Measurements from ENCODE around the gene SEC24D. TPM values are rescaled to one million over a fixed set of nuclear protein-coding genes. Genes with fewer than 3 reads are reported as not detected.
A peak's percentile ranks its signal among the peaks of the same experiment; 100 is the strongest.

Gene SEC24D
- total and polyA plus RNA-seq, 3 experiments from 2014 or later: 22.7 to 24.3 (median 23.8) TPM

DNA sequence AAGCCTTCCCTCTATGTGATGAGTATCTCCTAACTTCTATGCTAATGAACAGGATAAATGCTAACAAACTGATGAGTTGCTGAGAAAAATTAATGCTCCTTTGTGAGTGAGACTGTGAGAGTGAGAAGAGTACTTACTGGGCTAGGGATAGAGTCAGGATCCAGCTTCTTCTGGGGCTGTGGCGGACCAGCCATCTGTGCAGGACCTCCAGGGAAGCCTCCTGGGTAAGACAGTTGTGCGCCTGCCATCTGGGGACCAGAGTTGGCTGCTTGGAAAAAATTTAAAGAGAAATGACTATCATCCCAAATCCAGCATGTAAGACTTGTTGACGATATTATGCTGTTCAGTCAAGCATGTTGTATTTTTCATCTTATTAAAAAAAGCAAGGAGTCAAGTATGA is 21.0 kb downstream of the SEC24D start:
- POLR2A ChIA-PET: no interaction called here
- no peaks in the 10 kb centered on the region for H3K27me3 Mint-ChIP-seq
- no peak overlapping the region for H3K27ac ChIP-seq (ENCODE audit: low read depth, low read length)
- H3K4me3 Mint-ChIP-seq: no peak overlapping the region
- no peaks in the 10 kb centered on the region for H3K4me1 ChIP-seq (ENCODE audit: insufficient read depth, low read length)
- CTCF ChIA-PET: no interaction called here
- no peaks in the 10 kb centered on the region for H3K27me3 ChIP-seq (ENCODE audit: insufficient read depth, low read length, poor library complexity, severe bottlenecking)
- no peak overlapping the region for H3K4me3 ChIP-seq (ENCODE audit: low read length)
- H3K4me1 Mint-ChIP-seq: peaks cover 0 to 6% (median 0%) of the 10 kb centered on the region in 3 donors
- H3K36me3 Mint-ChIP-seq: peaks cover 15 to 66% (median 41%) of the 10 kb centered on the region in 3 donors
- DNase-seq: no peak
- H3K9me3 ChIP-seq (ENCODE audit: low read length): no peaks in the 10 kb centered on the region
- H3K36me3 ChIP-seq (ENCODE audit: insufficient read depth, low read length): peaks cover 38% of the 10 kb centered on the region
- H3K9me3 Mint-ChIP-seq: no peaks in the 10 kb centered on the region
- no peak overlapping the region for H3K27ac Mint-ChIP-seq

DNA sequence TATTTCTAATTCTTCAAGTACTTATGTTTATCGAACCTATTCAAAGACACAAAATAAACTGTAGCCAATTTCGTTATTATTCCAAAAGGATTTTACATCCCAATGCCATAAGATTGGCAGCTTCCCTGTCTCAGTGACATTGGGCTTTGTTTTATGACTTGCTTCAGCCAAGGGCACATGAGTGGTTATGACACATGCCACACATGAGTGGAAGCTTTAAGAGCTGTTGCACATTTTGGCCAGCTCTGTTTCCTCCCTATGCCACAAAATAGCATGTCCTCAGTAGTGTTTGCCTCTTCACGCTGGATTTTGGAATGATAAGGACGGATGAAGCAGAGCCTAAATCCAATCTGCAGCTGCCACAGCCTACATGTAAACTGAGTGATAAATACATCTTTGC is 21.9 kb downstream of the SEC24D start:
- no peaks in the 10 kb centered on the region for H3K9me3 Mint-ChIP-seq
- peaks cover 15 to 75% (median 46%) of the 10 kb centered on the region in 3 donors for H3K36me3 Mint-ChIP-seq
- no peaks in the 10 kb centered on the region for H3K9me3 ChIP-seq (ENCODE audit: low read length)
- DNase-seq: no peak
- peaks cover 0 to 11% (median 0%) of the 10 kb centered on the region in 3 donors for H3K4me1 Mint-ChIP-seq
- no peaks in the 10 kb centered on the region for H3K27me3 ChIP-seq (ENCODE audit: insufficient read depth, low read length, poor library complexity, severe bottlenecking)
- no peak overlapping the region for H3K4me3 Mint-ChIP-seq
- H3K27ac ChIP-seq (ENCODE audit: low read depth, low read length): no peak overlapping the region
- H3K4me3 ChIP-seq (ENCODE audit: low read length): no peak overlapping the region
- no peaks in the 10 kb centered on the region for H3K27me3 Mint-ChIP-seq
- POLR2A ChIA-PET: no interaction called here
- CTCF ChIA-PET: interaction anchor here (1.8 kb wide), 1 partner anchor 8 kb away, joined by 4 read pairs; no protein-coding TSS in a partner anchor
- peaks cover 46% of the 10 kb centered on the region for H3K36me3 ChIP-seq (ENCODE audit: insufficient read depth, low read length)
- no peaks in the 10 kb centered on the region for H3K4me1 ChIP-seq (ENCODE audit: insufficient read depth, low read length)
- H3K27ac Mint-ChIP-seq: no peak overlapping the region

DNA sequence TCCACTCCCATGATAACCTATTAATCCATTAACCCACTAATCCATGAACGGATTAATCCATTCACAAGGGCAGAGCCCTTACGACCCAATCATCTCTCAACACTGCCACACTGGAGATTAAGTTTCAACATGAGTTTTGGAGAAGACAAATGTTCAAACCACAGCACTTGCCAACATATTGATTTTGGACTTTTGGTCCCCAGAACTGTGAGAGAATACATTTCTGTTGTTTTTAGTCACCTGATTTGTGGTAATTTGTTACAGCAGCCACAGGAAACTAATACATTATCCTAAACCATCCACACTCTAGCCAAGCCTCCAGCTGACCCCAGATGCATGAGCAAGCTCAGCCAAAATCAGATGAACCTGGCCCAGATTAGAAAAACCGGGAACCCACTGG is 22.4 kb downstream of the SEC24D start:
- ChIA-PET CTCF (interaction anchor here (1.8 kb wide), 1 partner anchor 9 kb away, joined by 4 read pairs; no protein-coding TSS in a partner anchor), POLR2A (no interaction called here)
- Mint-ChIP-seq H3K36me3 (peaks cover 15 to 78% (median 47%) of the 10 kb centered on the region in 3 donors), H3K4me3 (no peak overlapping the region), H3K9me3 (no peaks in the 10 kb centered on the region), H3K27ac (no peak overlapping the region), H3K4me1 (peaks cover 0 to 11% (median 0%) of the 10 kb centered on the region in 3 donors), H3K27me3 (no peaks in the 10 kb centered on the region)
- Histone ChIP-seq H3K4me1 (ENCODE audit: insufficient read depth, low read length) (no peaks in the 10 kb centered on the region), H3K27me3 (ENCODE audit: insufficient read depth, low read length, poor library complexity, severe bottlenecking) (no peaks in the 10 kb centered on the region), H3K27ac (ENCODE audit: low read depth, low read length) (no peak overlapping the region), H3K9me3 (ENCODE audit: low read length) (no peaks in the 10 kb centered on the region), H3K4me3 (ENCODE audit: low read length) (no peak overlapping the region), H3K36me3 (ENCODE audit: insufficient read depth, low read length) (peaks cover 46% of the 10 kb centered on the region)
- no peak for DNase-seq

DNA sequence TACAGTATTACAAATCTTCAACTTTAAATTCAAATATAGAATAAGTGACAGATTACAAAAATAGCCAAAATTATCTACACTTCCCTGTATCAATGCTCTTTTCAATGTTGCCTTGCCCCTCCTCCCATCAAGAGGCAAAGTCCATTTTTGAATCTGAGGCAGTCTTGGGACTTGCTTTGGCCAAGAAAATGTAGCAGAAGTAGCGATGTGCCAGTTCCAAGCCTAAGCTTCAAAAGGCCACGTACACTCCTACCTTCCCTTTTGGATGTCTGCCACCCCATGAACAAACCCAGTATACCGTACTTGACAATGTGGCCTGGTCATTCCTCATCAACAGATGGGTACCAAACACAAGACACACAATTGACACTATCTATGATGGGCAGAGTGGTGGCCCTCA is 24.1 kb downstream of the SEC24D start:
- Histone ChIP-seq H3K4me1 (ENCODE audit: insufficient read depth, low read length) (no peaks in the 10 kb centered on the region), H3K36me3 (ENCODE audit: insufficient read depth, low read length) (peaks cover 46% of the 10 kb centered on the region), H3K4me3 (ENCODE audit: low read length) (no peak overlapping the region), H3K27ac (ENCODE audit: low read depth, low read length) (no peak overlapping the region), H3K9me3 (ENCODE audit: low read length) (no peaks in the 10 kb centered on the region), H3K27me3 (ENCODE audit: insufficient read depth, low read length, poor library complexity, severe bottlenecking) (no peaks in the 10 kb centered on the region)
- Mint-ChIP-seq H3K4me3 (no peak overlapping the region), H3K36me3 (peaks cover 15 to 88% (median 46%) of the 10 kb centered on the region in 3 donors), H3K27ac (no peak overlapping the region), H3K4me1 (peaks cover 0 to 7% (median 0%) of the 10 kb centered on the region in 3 donors), H3K9me3 (no peaks in the 10 kb centered on the region), H3K27me3 (no peaks in the 10 kb centered on the region)
- ChIA-PET CTCF (no interaction called here), POLR2A (no interaction called here)
- DNase-seq: no peak

DNA sequence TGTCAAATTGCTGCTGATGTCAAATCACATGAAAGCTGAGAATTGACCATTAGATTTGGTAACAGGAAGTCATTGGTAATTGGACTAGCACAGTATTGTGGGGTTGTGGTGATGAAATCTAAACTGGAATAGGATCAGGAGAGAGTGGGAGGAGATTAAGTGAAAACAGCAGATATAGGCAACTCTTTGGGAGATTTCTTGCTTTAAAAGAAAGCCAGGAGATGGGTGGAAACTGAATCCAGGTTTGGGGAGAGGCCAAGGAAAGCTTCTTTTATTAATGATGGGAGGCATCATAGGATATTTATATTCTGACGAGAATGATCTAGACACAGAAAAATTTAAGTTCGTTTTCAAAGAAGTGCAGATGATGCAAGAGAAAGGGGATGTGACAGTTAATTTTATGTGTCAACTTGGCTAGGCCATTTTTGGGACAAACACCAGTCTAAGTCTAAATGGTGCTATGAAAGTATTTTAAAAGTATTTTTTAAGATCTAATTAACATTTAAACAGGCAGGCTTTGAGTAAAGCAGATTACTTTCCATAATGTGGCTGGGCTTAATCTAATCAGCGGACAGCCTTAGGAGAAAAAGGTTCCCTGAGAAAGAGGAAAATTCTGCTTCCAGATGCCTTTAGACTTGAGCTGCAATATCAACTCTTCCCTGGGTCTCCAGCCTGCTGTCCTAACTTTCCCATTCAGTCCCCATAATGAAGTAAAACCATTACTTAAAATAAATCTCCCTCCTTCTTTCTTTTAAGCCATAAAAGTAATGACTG is 24.7 kb downstream of the SEC24D start:
- CTCF ChIA-PET: no interaction called here
- Histone ChIP-seq H3K9me3 (ENCODE audit: low read length) (no peaks in the 10 kb centered on the region), H3K4me1 (ENCODE audit: insufficient read depth, low read length) (no peaks in the 10 kb centered on the region), H3K27me3 (ENCODE audit: insufficient read depth, low read length, poor library complexity, severe bottlenecking) (no peaks in the 10 kb centered on the region), H3K27ac (ENCODE audit: low read depth, low read length) (no peak overlapping the region), H3K4me3 (ENCODE audit: low read length) (no peak overlapping the region), H3K36me3 (ENCODE audit: insufficient read depth, low read length) (peaks cover 42% of the 10 kb centered on the region)
- H3K4me1 Mint-ChIP-seq: peaks cover 0 to 5% (median 0%) of the 10 kb centered on the region in 3 donors
- no peaks in the 10 kb centered on the region for H3K27me3 Mint-ChIP-seq
- peaks cover 15 to 89% (median 46%) of the 10 kb centered on the region in 3 donors for H3K36me3 Mint-ChIP-seq
- no peaks in the 10 kb centered on the region for H3K9me3 Mint-ChIP-seq
- no peak overlapping the region for H3K4me3 Mint-ChIP-seq
- DNase-seq: no peak
- POLR2A ChIA-PET: no interaction called here
- H3K27ac Mint-ChIP-seq: peak overlapping the region in 3 of 8 donors; percentile 2 to 29 (median 13)

DNA sequence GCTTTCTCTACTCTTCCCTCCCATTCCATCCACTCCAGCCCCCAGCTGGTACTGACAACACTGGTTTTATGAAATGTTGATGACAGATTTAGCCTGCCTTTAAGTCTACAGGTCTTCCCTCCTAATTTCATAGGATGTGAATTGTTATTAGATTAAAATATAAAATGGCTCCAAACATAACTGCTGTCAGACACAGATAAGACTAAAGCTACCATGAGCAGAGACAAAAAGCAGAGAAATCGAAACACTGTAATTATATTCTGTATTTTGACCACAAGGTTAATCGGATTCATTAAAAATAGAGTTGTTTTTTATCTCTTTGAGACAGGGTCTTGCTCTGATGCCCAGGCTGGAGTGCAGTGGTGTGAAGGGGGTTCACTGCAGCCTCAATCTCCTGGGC is 28.3 kb downstream of the SEC24D start:
- Histone ChIP-seq H3K27ac (ENCODE audit: low read depth, low read length) (no peak overlapping the region), H3K27me3 (ENCODE audit: insufficient read depth, low read length, poor library complexity, severe bottlenecking) (no peaks in the 10 kb centered on the region), H3K9me3 (ENCODE audit: low read length) (no peaks in the 10 kb centered on the region), H3K36me3 (ENCODE audit: insufficient read depth, low read length) (peaks cover 24% of the 10 kb centered on the region), H3K4me3 (ENCODE audit: low read length) (no peak overlapping the region), H3K4me1 (ENCODE audit: insufficient read depth, low read length) (no peaks in the 10 kb centered on the region)
- no peaks in the 10 kb centered on the region for H3K9me3 Mint-ChIP-seq
- CTCF ChIA-PET: no interaction called here
- POLR2A ChIA-PET: no interaction called here
- H3K4me3 Mint-ChIP-seq: no peak overlapping the region
- H3K27me3 Mint-ChIP-seq: no peaks in the 10 kb centered on the region
- peaks cover 0 to 5% (median 0%) of the 10 kb centered on the region in 3 donors for H3K4me1 Mint-ChIP-seq
- peaks cover 3 to 83% (median 36%) of the 10 kb centered on the region in 3 donors for H3K36me3 Mint-ChIP-seq
- peak overlapping the region in 2 of 8 donors; percentile 75 to 77 for H3K27ac Mint-ChIP-seq
- DNase-seq: no peak

DNA sequence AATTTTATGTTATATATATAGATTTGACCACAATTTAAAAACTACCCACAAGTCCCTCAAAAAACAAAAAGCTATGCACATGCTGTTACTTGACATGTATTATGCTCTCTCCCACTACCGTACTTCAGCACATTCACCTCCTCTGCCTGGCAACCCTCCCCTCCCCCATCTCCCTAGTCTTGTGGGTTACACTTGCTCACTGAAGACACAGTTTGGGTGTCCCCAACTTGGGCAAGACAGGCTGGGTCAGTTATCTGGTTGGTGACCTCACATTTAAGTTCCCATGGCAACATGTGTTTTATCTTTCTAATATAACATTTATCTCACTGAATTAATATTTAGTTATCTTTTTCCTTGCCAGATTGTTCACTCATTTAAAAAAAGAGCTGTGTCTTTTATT is 32.7 kb downstream of the SEC24D start:
- no peak overlapping the region for H3K4me3 ChIP-seq (ENCODE audit: low read length)
- CTCF ChIA-PET: interaction anchor here (0.8 kb wide), 1 partner anchor 31 kb away, joined by 4 read pairs; no protein-coding TSS in a partner anchor
- H3K27me3 ChIP-seq (ENCODE audit: insufficient read depth, low read length, poor library complexity, severe bottlenecking): no peaks in the 10 kb centered on the region
- H3K9me3 ChIP-seq (ENCODE audit: low read length): no peaks in the 10 kb centered on the region
- H3K36me3 ChIP-seq (ENCODE audit: insufficient read depth, low read length): peaks cover 13% of the 10 kb centered on the region
- no peaks in the 10 kb centered on the region for H3K4me1 ChIP-seq (ENCODE audit: insufficient read depth, low read length)
- no peak for DNase-seq
- Mint-ChIP-seq H3K36me3 (peaks cover 0 to 70% (median 28%) of the 10 kb centered on the region in 3 donors), H3K9me3 (no peaks in the 10 kb centered on the region), H3K4me1 (peaks cover 0 to 2% (median 0%) of the 10 kb centered on the region in 3 donors), H3K27ac (no peak overlapping the region), H3K27me3 (no peaks in the 10 kb centered on the region), H3K4me3 (no peak overlapping the region)
- H3K27ac ChIP-seq (ENCODE audit: low read depth, low read length): no peak overlapping the region
- POLR2A ChIA-PET: no interaction called here

DNA sequence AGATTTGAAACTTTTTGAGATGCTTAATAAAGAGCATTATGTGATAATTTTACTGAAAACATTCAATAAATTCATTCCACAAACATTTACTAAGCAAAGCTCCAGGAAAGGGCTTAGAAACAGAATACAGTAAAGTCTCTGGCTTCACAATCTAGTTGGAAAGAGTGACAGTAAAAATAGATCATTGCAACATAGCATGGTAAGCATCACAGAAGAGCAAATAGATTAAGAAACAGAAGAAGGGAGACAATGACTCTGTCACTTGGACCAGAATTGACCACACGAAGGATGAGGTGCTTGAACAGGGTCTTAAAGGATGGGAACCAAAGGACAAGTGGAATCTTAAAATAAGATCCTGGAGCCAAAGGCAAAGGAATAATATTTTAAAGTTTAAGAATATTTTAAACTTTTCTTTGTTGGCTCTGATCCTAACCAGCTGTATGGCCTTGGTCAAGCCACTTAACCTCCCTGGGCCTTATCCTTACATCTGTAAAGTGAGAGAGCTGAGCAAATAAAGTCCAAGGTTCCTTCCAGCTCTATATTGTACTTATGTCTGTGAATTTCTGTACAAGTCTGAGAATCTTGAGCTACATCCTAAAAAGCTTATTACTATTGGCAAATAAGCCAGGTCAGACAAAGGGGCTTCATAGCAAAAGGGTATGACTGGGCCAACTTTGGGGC is 33.9 kb downstream of the SEC24D start:
- H3K36me3 Mint-ChIP-seq: peaks cover 0 to 73% (median 30%) of the 10 kb centered on the region in 3 donors
- peaks cover 0 to 2% (median 0%) of the 10 kb centered on the region in 3 donors for H3K4me1 Mint-ChIP-seq

More for the DNA sequence above, 33.9 kb downstream of the SEC24D start:
- ChIA-PET CTCF (no interaction called here), POLR2A (no interaction called here)
- H3K27me3 Mint-ChIP-seq: no peaks in the 10 kb centered on the region
- H3K27ac Mint-ChIP-seq: no peak overlapping the region
- H3K36me3 ChIP-seq (ENCODE audit: insufficient read depth, low read length): peaks cover 13% of the 10 kb centered on the region
- DNase-seq: no peak
- H3K4me1 ChIP-seq (ENCODE audit: insufficient read depth, low read length): no peaks in the 10 kb centered on the region
- H3K9me3 ChIP-seq (ENCODE audit: low read length): no peaks in the 10 kb centered on the region
- H3K27ac ChIP-seq (ENCODE audit: low read depth, low read length): no peak overlapping the region
- H3K27me3 ChIP-seq (ENCODE audit: insufficient read depth, low read length, poor library complexity, severe bottlenecking): no peaks in the 10 kb centered on the region
- H3K4me3 Mint-ChIP-seq: no peak overlapping the region
- H3K9me3 Mint-ChIP-seq: no peaks in the 10 kb centered on the region
- H3K4me3 ChIP-seq (ENCODE audit: low read length): no peak overlapping the region

Measured in CD8-positive, alpha-beta memory T cell (primary cell).